Astrocyte (in vitro differentiated cells and primary cell): ENCODE data around the gene INVS.

Experiments used
- CTCF ChIP-seq: IDR thresholded peaks from 2 replicates; pipeline ENCODE4 v1.5.1; 2011; ENCODE audit warnings: low read depth, mild to moderate bottlenecking, inconsistent platforms, low read length, moderate library complexity; ENCODE audit not compliant: insufficient read depth
- EZH2 ChIP-seq: IDR thresholded peaks from 2 replicates; pipeline ENCODE4 v1.6.1; 2012; ENCODE audit warnings: mild to moderate bottlenecking, low read length, inconsistent platforms; ENCODE audit not compliant: insufficient read depth

GRCh38 chr9:100088202-100088601 is 10.8 kb upstream of the INVS start:
- TF ChIP-seq CTCF (no peak), EZH2 (no peak)
